GM12878 (cell line): ENCODE data around the gene PNPO.

Experiments
- BACH1 ChIP-seq: fragments of 450-650 bp; IDR thresholded peaks from 2 replicates; pipeline ENCODE4 v1.6.1; 2017; ENCODE audit warnings: mild to moderate bottlenecking, borderline replicate concordance
- CEBPB ChIP-seq, 2 experiments: fragments of 150-350 bp in 1 of 2; IDR thresholded peaks; 2 replicates each; pipeline ENCODE4 v1.6.1; 2012 to 2014; ENCODE audit warnings: low read depth in 2 of 2, low read length in 2 of 2, borderline replicate concordance in 1 of 2, inconsistent platforms in 1 of 2
- E2F4 ChIP-seq: IDR thresholded peaks from 2 replicates; pipeline ENCODE4 v1.6.1; 2012; ENCODE audit warnings: low read depth, low read length, improper control_type of control experiment
- EP300 ChIP-seq, 2 experiments: fragments of 150-350 bp in 1 of 2; IDR thresholded peaks; 2 replicates each; pipeline ENCODE4 v1.6.1; 2011 to 2012; ENCODE audit warnings: low read depth in 2 of 2, low read length in 2 of 2, borderline replicate concordance in 1 of 2, improper control_type of control experiment in 1 of 2, inconsistent platforms in 1 of 2; ENCODE audit not compliant: control insufficient read depth in 1 of 2
- POLR2A ChIP-seq: IDR thresholded peaks from 2 replicates; pipeline ENCODE4 v1.6.1; 2011; ENCODE audit warnings: low read depth, mild to moderate bottlenecking, low read length
- POU2F2 ChIP-seq: IDR thresholded peaks from 3 replicates; pipeline ENCODE4 v1.6.1; 2011; ENCODE audit warnings: low read depth, mild to moderate bottlenecking, low read length, borderline replicate concordance
- RCOR1 ChIP-seq: conservative IDR thresholded peaks from 2 replicates; pipeline ENCODE4 v1.6.1; 2012; ENCODE audit warnings: low read depth, low read length, improper control_type of control experiment
- TF ChIP-seq, protein P1 (sequence below): fragments of 450-650 bp; IDR thresholded peaks from 2 replicates; pipeline ENCODE4 v1.6.1; 2018; ENCODE audit warnings: borderline replicate concordance, mild to moderate bottlenecking; ENCODE audit not compliant: partially characterized antibody

GRCh38 chr17:47964856-47965255 lies 23.5 kb downstream of the PNPO start:
- TF ChIP-seq CEBPB (IDR thresholded peaks at IDR 0.05; ENCODE audit: borderline replicate concordance in 1 of 2, low read depth in 2 of 2, low read length in 2 of 2) (no peak), E2F4 (no peak), POLR2A (no peak), BACH1 (no peak), POU2F2 (no peak), RCOR1 (no peak), EP300 (IDR thresholded peaks at IDR 0.05; ENCODE audit: borderline replicate concordance in 1 of 2, control insufficient read depth in 1 of 2, low read depth in 2 of 2, low read length in 2 of 2) (no peak)
- TF ChIP-seq, protein P1, sequence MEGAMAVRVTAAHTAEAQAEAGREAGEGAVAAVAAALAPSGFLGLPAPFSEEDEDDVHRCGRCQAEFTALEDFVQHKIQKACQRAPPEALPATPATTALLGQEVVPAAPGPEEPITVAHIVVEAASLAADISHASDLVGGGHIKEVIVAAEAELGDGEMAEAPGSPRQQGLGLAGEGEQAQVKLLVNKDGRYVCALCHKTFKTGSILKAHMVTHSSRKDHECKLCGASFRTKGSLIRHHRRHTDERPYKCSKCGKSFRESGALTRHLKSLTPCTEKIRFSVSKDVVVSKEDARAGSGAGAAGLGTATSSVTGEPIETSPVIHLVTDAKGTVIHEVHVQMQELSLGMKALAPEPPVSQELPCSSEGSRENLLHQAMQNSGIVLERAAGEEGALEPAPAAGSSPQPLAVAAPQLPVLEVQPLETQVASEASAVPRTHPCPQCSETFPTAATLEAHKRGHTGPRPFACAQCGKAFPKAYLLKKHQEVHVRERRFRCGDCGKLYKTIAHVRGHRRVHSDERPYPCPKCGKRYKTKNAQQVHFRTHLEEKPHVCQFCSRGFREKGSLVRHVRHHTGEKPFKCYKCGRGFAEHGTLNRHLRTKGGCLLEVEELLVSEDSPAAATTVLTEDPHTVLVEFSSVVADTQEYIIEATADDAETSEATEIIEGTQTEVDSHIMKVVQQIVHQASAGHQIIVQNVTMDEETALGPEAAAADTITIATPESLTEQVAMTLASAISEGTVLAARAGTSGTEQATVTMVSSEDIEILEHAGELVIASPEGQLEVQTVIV = no peak
